HL-60/S4 treated with retinoic acid at 250 ng/mL for 4 days and 3 days (cell line): ENCODE results near the gene FLVCR1.
"Not testable (repeated sequence)": the region's sequence is repeated elsewhere in the genome, so short reads cannot be mapped to it uniquely, and the experiment has no call there.

ENCODE experiments used
- in situ Hi-C: fragments of 300-500 bp; cut with MboI; formaldehyde crosslinking; loops from 2 replicates; pipeline ENCODE4 v1.7.0; 2022; ENCODE audit warnings: low sequenced_read_pairs

Gene FLVCR1

GRCh38 chr1:212914110-212914509, 56.0 kb downstream of the FLVCR1 start:
- in situ Hi-C loops = not testable (repeated sequence)

GRCh38 chr1:212914789-212915188, 56.7 kb downstream of the FLVCR1 start:
- in situ Hi-C loops = no loop called here

- in situ Hi-C loops = no loop called here
Observed at GRCh38 chr1:212915245-212916091, 57.4 kb downstream of the FLVCR1 start.

GRCh38 chr1:212916481-212917133, 58.5 kb downstream of the FLVCR1 start:
- in situ Hi-C loops = no loop called here

GRCh38 chr1:212917134-212917485, 59.0 kb downstream of the FLVCR1 start:
- in situ Hi-C loops = no loop called here

- in situ Hi-C loops = no loop called here
Observed at GRCh38 chr1:212917858-212918257, 59.8 kb downstream of the FLVCR1 start.

GRCh38 chr1:212918824-212919223, 60.7 kb downstream of the FLVCR1 start:
- in situ Hi-C loops = no loop called here

- in situ Hi-C loops = no loop called here
Observed at GRCh38 chr1:212920246-212920645, 62.2 kb downstream of the FLVCR1 start.

GRCh38 chr1:212920896-212921295, 62.8 kb downstream of the FLVCR1 start:
- in situ Hi-C loops = no loop called here

- in situ Hi-C loops = no loop called here
Observed at GRCh38 chr1:212922016-212922415, 63.9 kb downstream of the FLVCR1 start.

- in situ Hi-C loops = no loop called here
Observed at GRCh38 chr1:212926372-212926771, 68.3 kb downstream of the FLVCR1 start.

- in situ Hi-C loops = no loop called here
Observed at GRCh38 chr1:212928323-212929291, 70.5 kb downstream of the FLVCR1 start.

GRCh38 chr1:212930986-212931678, 73.1 kb downstream of the FLVCR1 start:
- in situ Hi-C loops = no loop called here

GRCh38 chr1:212933815-212934471, 75.9 kb downstream of the FLVCR1 start:
- in situ Hi-C loops = no loop called here

- in situ Hi-C loops = no loop called here
Observed at GRCh38 chr1:212935387-212935981, 77.4 kb downstream of the FLVCR1 start.

- in situ Hi-C loops = no loop called here
Observed at GRCh38 chr1:212937034-212937433, 79.0 kb downstream of the FLVCR1 start.

GRCh38 chr1:212938846-212939245, 80.8 kb downstream of the FLVCR1 start:
- in situ Hi-C loops = no loop called here

GRCh38 chr1:212941452-212941851, 83.4 kb downstream of the FLVCR1 start:
- in situ Hi-C loops = no loop called here

GRCh38 chr1:212942679-212943392, 84.8 kb downstream of the FLVCR1 start:
- in situ Hi-C loops = no loop called here
